Activated CD4-positive, CD25-positive, alpha-beta regulatory T cell treated with anti-CD3 and anti-CD28 coated beads, Interleukin-2, amount 50 U/mL, for 16 hours (primary cell): ENCODE measurements around the gene GRIA4.
"Not testable (repeated sequence)": the region's sequence is repeated elsewhere in the genome, so short reads cannot be mapped to it uniquely, and the experiment has no call there.

Source experiments
- DNase-seq: peaks from one replicate; pipeline ENCODE4 v3.0.0-alpha.2; 2020; ENCODE audit warnings: low read depth, low spot score

GRIA4 gene

GRCh38 chr11:105860105-105860504 is 250.2 kb downstream of the GRIA4 start:
- no peak for DNase-seq

- no peak for DNase-seq
Measured at GRCh38 chr11:105861225-105861624, 251.4 kb downstream of the GRIA4 start.

- no peak for DNase-seq
Measured at GRCh38 chr11:105862736-105863367, 253.0 kb downstream of the GRIA4 start.

- DNase-seq, result no peak
Measured at GRCh38 chr11:105863523-105863922, 253.7 kb downstream of the GRIA4 start.

- no peak for DNase-seq
Measured at GRCh38 chr11:105867742-105868141, 257.9 kb downstream of the GRIA4 start.

- no peak for DNase-seq
Measured at GRCh38 chr11:105868762-105869285, 259.0 kb downstream of the GRIA4 start.

GRCh38 chr11:105870516-105871113 is 260.7 kb downstream of the GRIA4 start:
- DNase-seq, result no peak

GRCh38 chr11:105878510-105878909 is 268.6 kb downstream of the GRIA4 start:
- DNase-seq, result no peak

GRCh38 chr11:105878927-105879326 is 269.1 kb downstream of the GRIA4 start:
- DNase-seq, result not testable (repeated sequence)

GRCh38 chr11:105881027-105881426 is 271.2 kb downstream of the GRIA4 start:
- DNase-seq, result no peak

GRCh38 chr11:105884436-105884835 is 274.6 kb downstream of the GRIA4 start:
- no peak for DNase-seq

- DNase-seq, result no peak
Measured at GRCh38 chr11:105891685-105892084, 281.8 kb downstream of the GRIA4 start.

GRCh38 chr11:105897161-105897560 is 287.3 kb downstream of the GRIA4 start:
- DNase-seq, result no peak

GRCh38 chr11:105899772-105900171 is 289.9 kb downstream of the GRIA4 start:
- no peak for DNase-seq

- no peak for DNase-seq
Measured at GRCh38 chr11:105900515-105901035, 290.7 kb downstream of the GRIA4 start.

- DNase-seq, result no peak
Measured at GRCh38 chr11:105903113-105903512, 293.2 kb downstream of the GRIA4 start.

GRCh38 chr11:105906517-105906916 is 296.6 kb downstream of the GRIA4 start:
- no peak for DNase-seq

- no peak for DNase-seq
Measured at GRCh38 chr11:105907319-105907718, 297.4 kb downstream of the GRIA4 start.

- no peak for DNase-seq
Measured at GRCh38 chr11:105910095-105910715, 300.3 kb downstream of the GRIA4 start.

- no peak for DNase-seq
Measured at GRCh38 chr11:105911454-105911853, 301.6 kb downstream of the GRIA4 start.

- no peak for DNase-seq
Measured at GRCh38 chr11:105912666-105913065, 302.8 kb downstream of the GRIA4 start.

GRCh38 chr11:105915021-105915420 is 305.1 kb downstream of the GRIA4 start:
- no peak for DNase-seq

GRCh38 chr11:105918039-105918438 is 308.2 kb downstream of the GRIA4 start:
- no peak for DNase-seq
